ENCODE data around the gene CT45A2. TPM values are rescaled to one million over a fixed set of nuclear protein-coding genes. Genes with fewer than 3 reads are reported as not detected.
"Not testable (repeated sequence)": the region's sequence is repeated elsewhere in the genome, so short reads cannot be mapped to it uniquely, and the experiment has no call there.

The CT45A2 gene
- not detected for total RNA-seq (ENCODE audit: insufficient read depth, low replicate concordance)

- DNase-seq (ENCODE audit: low spot score): not testable (repeated sequence)
Observed at GRCh38 chrX:135819912-135820311, at the start of gene CT45A2. Gene CT45A2 (minus strand): TSS chrX:135820012. CDS start chrX:135816265, 3,747 bp downstream.

- DNase-seq (ENCODE audit: low spot score): not testable (repeated sequence)
Observed at GRCh38 chrX:135854438-135854837, 34.6 kb upstream of the CT45A2 start, which contains the start of gene CT45A8. Gene CT45A8 (minus strand): TSS chrX:135854538. CDS start chrX:135850783, 3,755 bp downstream.

GRCh38 chrX:135837180-135837579 is 17.4 kb upstream of the CT45A2 start, which contains the start of gene CT45A7:
Gene CT45A7 (minus strand): TSS chrX:135837280. CDS start chrX:135833533, 3,747 bp downstream.
- not testable (repeated sequence) for DNase-seq (ENCODE audit: low spot score)

- not testable (repeated sequence) for DNase-seq (ENCODE audit: low spot score)
Observed at GRCh38 chrX:135802687-135803086, 17.1 kb downstream of the CT45A2 start, which contains the start of gene CT45A6. Gene CT45A6 (minus strand): TSS chrX:135802787. CDS start chrX:135798993, 3,794 bp downstream.

GRCh38 chrX:135785403-135785802 is 34.4 kb downstream of the CT45A2 start, which contains the start of gene CT45A5:
Gene CT45A5 (minus strand): TSS chrX:135785503. CDS start chrX:135781729, 3,774 bp downstream.
- not testable (repeated sequence) for DNase-seq (ENCODE audit: low spot score)

GRCh38 chrX:135768091-135768490 is 51.7 kb downstream of the CT45A2 start, which contains the start of gene CT45A3:
Gene CT45A3 (minus strand): TSS chrX:135768191. CDS start chrX:135764444, 3,747 bp downstream.
- DNase-seq (ENCODE audit: low spot score): not testable (repeated sequence)

Other genes starting within 250 kb of the CT45A2 start
- not detected for gene CT45A1, start 106.4 kb downstream of the CT45A2 start, total RNA-seq (ENCODE audit: insufficient read depth, low replicate concordance)
- gene CT45A3, start 51.8 kb downstream of the CT45A2 start, total RNA-seq (ENCODE audit: insufficient read depth, low replicate concordance): 0.72 TPM
- 0.72 TPM for gene CT45A5, start 34.5 kb downstream of the CT45A2 start, total RNA-seq (ENCODE audit: insufficient read depth, low replicate concordance)
- not detected for gene CT45A6, start 17.2 kb downstream of the CT45A2 start, total RNA-seq (ENCODE audit: insufficient read depth, low replicate concordance)
- not detected for gene CT45A7, start 17.3 kb upstream of the CT45A2 start, total RNA-seq (ENCODE audit: insufficient read depth, low replicate concordance)
- gene CT45A8, start 34.5 kb upstream of the CT45A2 start, total RNA-seq (ENCODE audit: insufficient read depth, low replicate concordance): not detected
- gene CT45A9, start 51.8 kb upstream of the CT45A2 start, total RNA-seq (ENCODE audit: insufficient read depth, low replicate concordance): not detected
- not detected for gene CT45A10, start 73.4 kb upstream of the CT45A2 start, total RNA-seq (ENCODE audit: insufficient read depth, low replicate concordance)
- gene SAGE1, start 73.7 kb upstream of the CT45A2 start, total RNA-seq (ENCODE audit: insufficient read depth, low replicate concordance): not detected
- 9.1 TPM for gene MMGT1, start 154.0 kb upstream of the CT45A2 start, total RNA-seq (ENCODE audit: insufficient read depth, low replicate concordance)
- 14.0 TPM for gene SLC9A6, start 165.4 kb upstream of the CT45A2 start, total RNA-seq (ENCODE audit: insufficient read depth, low replicate concordance)

Data from umbilical cord (tissue), 2 donors.